Fibroblast of mammary gland (primary cell): ENCODE results near the gene AKAP6.

Experiments used
- DNase-seq: peaks from one replicate; pipeline ENCODE4 v3.0.0-alpha.2; 2010; ENCODE audit warnings: low read depth
- H3K4me3 ChIP-seq: 2 replicates; pipeline ENCODE4 v1.5.1; 2011; ENCODE audit warnings: low read depth, mild to moderate bottlenecking, low read length, moderate library complexity; ENCODE audit not compliant: control insufficient read depth
- TF ChIP-seq, protein P1 (sequence below): conservative IDR thresholded peaks from 2 replicates; pipeline ENCODE4 v1.5.1; 2011; ENCODE audit warnings: low read depth, low read length, inconsistent platforms; ENCODE audit not compliant: control insufficient read depth, insufficient read depth

AKAP6 gene

DNA sequence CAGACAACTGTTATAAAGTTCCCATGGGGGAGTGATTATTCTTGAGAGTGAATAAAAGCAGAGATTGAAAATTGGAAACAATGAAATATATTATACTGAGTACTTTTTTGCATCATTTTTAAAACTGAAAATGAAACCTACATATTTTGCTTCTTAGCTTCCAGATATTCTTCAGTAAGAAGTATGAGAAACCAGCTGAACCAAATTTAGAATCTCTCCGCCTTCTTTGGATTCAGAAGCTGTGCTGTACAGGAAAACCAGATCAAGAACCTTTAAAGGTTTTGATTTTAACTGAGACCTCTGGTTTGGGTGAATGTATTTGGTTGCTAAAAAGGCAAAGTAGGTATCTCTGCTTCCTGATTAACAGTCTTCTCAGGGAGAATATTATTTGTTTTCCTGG lies 109.4 kb downstream of the AKAP6 start:
- TF ChIP-seq, protein P1, sequence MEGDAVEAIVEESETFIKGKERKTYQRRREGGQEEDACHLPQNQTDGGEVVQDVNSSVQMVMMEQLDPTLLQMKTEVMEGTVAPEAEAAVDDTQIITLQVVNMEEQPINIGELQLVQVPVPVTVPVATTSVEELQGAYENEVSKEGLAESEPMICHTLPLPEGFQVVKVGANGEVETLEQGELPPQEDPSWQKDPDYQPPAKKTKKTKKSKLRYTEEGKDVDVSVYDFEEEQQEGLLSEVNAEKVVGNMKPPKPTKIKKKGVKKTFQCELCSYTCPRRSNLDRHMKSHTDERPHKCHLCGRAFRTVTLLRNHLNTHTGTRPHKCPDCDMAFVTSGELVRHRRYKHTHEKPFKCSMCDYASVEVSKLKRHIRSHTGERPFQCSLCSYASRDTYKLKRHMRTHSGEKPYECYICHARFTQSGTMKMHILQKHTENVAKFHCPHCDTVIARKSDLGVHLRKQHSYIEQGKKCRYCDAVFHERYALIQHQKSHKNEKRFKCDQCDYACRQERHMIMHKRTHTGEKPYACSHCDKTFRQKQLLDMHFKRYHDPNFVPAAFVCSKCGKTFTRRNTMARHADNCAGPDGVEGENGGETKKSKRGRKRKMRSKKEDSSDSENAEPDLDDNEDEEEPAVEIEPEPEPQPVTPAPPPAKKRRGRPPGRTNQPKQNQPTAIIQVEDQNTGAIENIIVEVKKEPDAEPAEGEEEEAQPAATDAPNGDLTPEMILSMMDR = no peak
- H3K4me3 ChIP-seq = no peak overlapping the region
- no peak for DNase-seq

DNA sequence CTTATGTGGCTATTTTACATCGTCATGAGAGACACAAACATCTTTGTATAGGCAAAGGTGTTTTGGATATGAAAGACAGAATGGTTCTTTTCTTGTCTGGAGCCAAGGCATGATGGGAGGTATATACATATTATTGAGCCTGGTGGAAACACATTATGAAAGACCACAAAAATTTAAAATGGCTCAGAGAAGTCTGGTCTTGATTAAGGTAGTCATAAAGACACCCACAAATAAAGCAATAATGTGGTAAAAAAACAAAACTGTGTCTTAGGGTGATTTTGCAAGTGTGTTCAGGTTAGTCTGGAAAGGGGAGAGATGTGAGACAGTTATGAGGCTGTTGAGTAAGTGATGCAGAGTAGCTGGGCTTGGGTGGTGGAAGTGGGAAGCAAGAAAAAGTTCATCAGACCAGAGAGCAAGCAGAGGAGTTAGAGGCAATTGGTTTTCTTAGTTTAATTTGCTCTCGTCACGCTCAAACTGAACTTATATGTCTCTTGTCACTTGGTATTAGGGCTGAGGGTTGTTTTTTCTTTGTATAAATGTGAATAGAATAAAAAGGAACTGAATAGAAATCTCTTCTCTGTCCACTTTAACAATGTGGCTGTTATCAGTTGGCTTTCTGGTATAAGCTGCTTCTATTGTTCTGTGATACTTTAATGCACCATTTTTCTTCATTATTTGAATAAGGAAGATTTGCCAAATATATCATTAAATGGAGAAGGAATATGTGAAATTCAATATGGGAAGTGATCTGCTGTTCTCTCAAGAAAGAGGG lies 115.0 kb downstream of the AKAP6 start:
- TF ChIP-seq, protein P1 = no peak
- H3K4me3 ChIP-seq = no peak overlapping the region
- no peak for DNase-seq

DNA sequence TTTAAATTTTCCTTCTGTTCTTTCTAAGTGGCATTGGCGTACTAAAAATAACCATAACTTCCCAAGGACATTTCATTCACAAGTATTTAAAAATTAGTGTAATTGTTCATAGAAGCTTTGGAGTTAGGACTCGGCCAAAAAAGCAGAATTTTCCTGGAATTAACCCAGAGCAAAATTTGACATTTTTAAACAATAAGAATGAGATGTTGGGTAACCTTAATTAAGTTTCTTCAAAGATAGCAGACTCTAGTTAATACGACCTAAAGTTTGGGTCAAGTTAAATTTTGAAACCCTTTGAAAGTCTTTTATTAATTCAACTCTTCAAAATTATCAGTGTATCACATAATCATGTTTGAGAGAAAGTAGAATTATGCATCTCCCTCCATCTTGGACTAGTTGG lies 118.3 kb downstream of the AKAP6 start:
- TF ChIP-seq, protein P1 = no peak

DNA sequence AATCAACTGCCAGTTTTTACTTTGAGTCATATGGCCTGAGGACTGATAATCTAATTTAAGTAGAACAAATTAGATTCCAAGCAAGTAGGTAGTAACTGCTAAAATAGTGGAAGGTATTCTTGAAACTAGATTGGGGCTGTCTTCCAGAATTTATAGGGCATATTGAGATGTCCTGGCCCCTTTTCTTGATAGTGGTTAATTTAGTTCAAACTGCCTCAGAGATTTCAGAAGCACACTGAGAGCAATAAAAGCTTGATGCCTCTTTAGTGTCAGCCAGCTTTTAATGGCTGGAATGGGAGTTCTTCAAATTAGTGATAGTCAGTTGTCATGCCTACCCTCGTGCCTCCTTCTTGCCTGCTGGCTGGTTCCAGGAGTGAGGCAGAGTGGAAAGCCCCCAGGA lies 120.5 kb downstream of the AKAP6 start:
- no peak overlapping the region for H3K4me3 ChIP-seq
- DNase-seq = no peak
- TF ChIP-seq, protein P1 = no peak

More for the DNA sequence above, 118.3 kb downstream of the AKAP6 start:
- no peak overlapping the region for H3K4me3 ChIP-seq
- no peak for DNase-seq

DNA sequence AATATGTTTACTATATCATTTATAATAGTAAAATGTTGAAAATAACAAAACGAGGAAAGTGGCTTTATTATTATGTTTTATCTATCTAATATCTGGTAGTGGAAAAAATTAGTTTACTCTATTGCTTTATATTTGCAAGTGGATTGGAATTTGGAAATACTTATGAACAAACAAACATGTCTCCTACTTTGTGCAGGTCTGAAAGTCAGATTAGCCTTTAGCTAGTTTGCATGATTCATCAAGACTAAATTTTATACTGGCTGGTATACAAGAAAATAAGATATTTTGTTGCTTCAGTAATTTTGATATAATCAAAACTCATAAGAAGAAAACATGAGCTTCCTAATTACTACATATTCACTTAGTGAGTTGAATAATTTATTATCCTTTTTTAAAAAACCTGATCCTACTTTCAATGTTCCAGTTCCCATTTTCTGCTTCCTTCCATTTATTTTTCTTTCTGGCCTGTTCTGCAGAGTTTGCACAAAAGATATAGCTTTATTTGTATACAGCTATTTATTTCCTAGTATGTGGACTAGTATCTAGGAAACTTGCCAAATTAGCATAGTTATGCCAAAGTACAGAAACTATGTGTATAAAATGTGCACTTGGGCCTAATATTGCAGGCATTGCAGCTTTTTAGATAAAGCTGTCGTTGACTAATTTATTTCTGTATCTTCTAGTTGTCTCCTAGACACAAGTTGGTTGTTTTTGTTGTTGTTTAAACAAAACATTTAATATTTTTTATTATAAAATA lies 122.0 kb downstream of the AKAP6 start:
- TF ChIP-seq, protein P1 = no peak
- H3K4me3 ChIP-seq = no peak overlapping the region
- DNase-seq = no peak

DNA sequence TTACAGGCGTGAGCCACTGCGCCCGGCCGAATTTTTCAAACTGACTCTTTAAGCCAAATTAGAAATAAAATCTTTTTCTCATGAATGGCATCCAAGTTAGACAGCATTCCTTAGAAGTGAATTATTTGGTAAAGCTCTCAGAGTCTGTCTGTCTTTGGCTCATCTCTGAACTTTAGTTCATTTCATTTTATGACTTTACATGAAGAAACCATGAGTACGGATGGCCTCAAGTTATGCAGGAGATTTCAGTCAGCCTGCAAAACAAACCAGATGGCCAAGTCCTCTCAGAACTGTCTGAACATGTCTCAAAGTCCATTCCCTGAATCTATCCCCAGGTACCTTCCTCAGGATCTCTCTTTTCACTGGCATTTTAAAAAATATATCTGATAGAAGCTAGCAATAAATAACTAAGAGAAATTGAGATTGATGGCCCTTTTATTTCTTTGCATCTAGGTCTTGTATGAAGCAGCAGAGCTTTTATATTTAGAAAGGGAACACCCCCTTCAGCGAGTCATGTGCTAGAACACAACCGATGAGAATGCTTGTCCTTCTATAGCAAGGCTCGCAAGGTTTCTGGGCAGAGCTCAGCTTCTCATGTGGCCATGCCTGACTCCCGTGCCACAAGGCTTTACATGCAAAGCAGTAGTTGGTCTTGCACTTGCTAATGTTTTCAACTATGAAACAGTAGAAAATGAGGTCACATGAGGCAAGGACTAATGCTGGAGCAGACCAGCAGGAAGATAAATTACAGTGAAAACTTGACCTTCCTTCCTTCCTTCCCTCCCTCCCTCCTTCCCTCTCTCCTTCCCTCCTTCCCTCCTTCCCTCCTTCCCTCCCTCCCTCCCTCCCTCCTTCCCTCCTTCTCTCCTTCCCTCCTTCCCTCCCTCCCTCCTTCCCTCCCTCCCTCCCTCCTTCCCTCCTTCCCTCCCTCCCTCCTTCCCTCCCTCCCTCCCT lies 125.0 kb downstream of the AKAP6 start:
- no peak for DNase-seq
- no peak overlapping the region for H3K4me3 ChIP-seq
- TF ChIP-seq, protein P1 = no peak
